Right atrium auricular region (tissue), 2 donors: Measurements from ENCODE around the gene TAS2R7. TPM values are rescaled to one million over a fixed set of nuclear protein-coding genes. Genes with fewer than 3 reads are reported as not detected.
"Not testable (repeated sequence)": the region's sequence is repeated elsewhere in the genome, so short reads cannot be mapped to it uniquely, and the experiment has no call there.

ENCODE experiments used
- DNase-seq: peaks from one replicate; pipeline ENCODE4 v3.0.0-alpha.2; 2019; ENCODE audit warnings: low spot score
- H3K27ac ChIP-seq, 2 donors: fragments of 200-600 bp; sonication (generic); 1 replicate in 1 of 2; 2 replicates in 1 of 2; pipeline ENCODE4 v1.5.1; 2016 to 2019
- H3K27me3 ChIP-seq, 2 donors: fragments of 200-600 bp; sonication (generic); one replicate each; pipeline versions ENCODE4 v1.5.1 to v1.6.0; 2017 to 2019
- H3K36me3 ChIP-seq: fragments of 200-600 bp; sonication (generic); one replicate; pipeline ENCODE4 v1.5.1; 2016
- H3K4me1 ChIP-seq, 2 donors: fragments of 200-600 bp; sonication (generic); one replicate each; pipeline versions ENCODE4 v1.5.1 to v1.6.0; 2017 to 2019
- H3K4me3 ChIP-seq, 2 donors: fragments of 200-600 bp; sonication (generic); 1 replicate in 1 of 2; 2 replicates in 1 of 2; pipeline ENCODE4 v1.5.1; 2017 to 2019; ENCODE audit warnings: mild to moderate bottlenecking in 1 of 2, moderate library complexity in 1 of 2
- H3K9me3 ChIP-seq, 2 donors: fragments of 200-600 bp; sonication (generic); one replicate each; pipeline ENCODE4 v1.5.1; 2019
- total RNA-seq, 2 donors: library from RNA; depleted of rRNA; stranded (reverse); fragments of >200 nt; gene quantifications; one replicate each; pipeline ENCODE4 v1.1.0, GENCODE V29; 2016
- TF ChIP-seq, protein P1 (sequence below), 2 donors: fragments of 200-600 bp; sonication (generic); IDR thresholded peaks; one replicate each; pipeline ENCODE4 v1.5.1; 2019; ENCODE audit warnings: antibody characterized with exemption in 2 of 2

TAS2R7 gene
- total RNA-seq, 2 donors from 2014 or later: not detected

- Histone ChIP-seq H3K4me1 (no peaks in the 10 kb centered on the region), H3K4me3 (no peak within 1 kb of the TSS), H3K27ac (no peak within 1 kb of the TSS), H3K36me3 (no peaks in the 10 kb centered on the region), H3K9me3 (no peaks in the 10 kb centered on the region), H3K27me3 (no peaks in the 10 kb centered on the region)
- DNase-seq: no peak
- TF ChIP-seq, protein P1, sequence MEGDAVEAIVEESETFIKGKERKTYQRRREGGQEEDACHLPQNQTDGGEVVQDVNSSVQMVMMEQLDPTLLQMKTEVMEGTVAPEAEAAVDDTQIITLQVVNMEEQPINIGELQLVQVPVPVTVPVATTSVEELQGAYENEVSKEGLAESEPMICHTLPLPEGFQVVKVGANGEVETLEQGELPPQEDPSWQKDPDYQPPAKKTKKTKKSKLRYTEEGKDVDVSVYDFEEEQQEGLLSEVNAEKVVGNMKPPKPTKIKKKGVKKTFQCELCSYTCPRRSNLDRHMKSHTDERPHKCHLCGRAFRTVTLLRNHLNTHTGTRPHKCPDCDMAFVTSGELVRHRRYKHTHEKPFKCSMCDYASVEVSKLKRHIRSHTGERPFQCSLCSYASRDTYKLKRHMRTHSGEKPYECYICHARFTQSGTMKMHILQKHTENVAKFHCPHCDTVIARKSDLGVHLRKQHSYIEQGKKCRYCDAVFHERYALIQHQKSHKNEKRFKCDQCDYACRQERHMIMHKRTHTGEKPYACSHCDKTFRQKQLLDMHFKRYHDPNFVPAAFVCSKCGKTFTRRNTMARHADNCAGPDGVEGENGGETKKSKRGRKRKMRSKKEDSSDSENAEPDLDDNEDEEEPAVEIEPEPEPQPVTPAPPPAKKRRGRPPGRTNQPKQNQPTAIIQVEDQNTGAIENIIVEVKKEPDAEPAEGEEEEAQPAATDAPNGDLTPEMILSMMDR (IDR thresholded peaks at IDR 0.05): no peak
Observed at GRCh38 chr12:10807186-10807585, 4.8 kb upstream of the TAS2R7 start, which contains the start of gene TAS2R8. Gene TAS2R8, minus strand, starts transcription at chr12:10807286. Its CDS starts 306 bp downstream, at chr12:10806980.

DNA sequence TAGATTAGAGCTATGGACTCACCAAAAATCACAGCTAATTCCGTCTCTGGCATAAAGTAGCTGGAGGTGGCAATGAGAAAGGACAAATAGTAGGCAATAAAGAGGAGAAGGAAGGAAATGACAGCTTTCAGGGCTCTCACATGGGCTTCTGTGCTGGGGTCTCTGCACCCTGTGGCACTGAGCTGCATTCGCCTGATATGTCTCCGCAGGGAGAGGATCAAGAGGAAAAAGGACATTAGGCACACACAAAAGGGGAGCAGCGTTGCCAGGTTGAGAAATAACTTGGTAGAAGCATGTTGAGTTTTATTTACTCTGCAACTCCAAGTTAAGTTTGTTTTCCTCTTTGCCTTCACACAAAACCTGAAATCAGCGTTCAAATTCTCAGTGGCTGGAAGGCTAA lies 686 bp downstream of the TAS2R7 start:
- H3K36me3 ChIP-seq: no peaks in the 10 kb centered on the region
- TF ChIP-seq, protein P1 (IDR thresholded peaks at IDR 0.05): no peak
- no peak for DNase-seq
- no peak overlapping the region for H3K27ac ChIP-seq
- no peaks in the 10 kb centered on the region for H3K27me3 ChIP-seq
- no peak overlapping the region for H3K4me3 ChIP-seq
- no peaks in the 10 kb centered on the region for H3K9me3 ChIP-seq
- no peaks in the 10 kb centered on the region for H3K4me1 ChIP-seq

DNA sequence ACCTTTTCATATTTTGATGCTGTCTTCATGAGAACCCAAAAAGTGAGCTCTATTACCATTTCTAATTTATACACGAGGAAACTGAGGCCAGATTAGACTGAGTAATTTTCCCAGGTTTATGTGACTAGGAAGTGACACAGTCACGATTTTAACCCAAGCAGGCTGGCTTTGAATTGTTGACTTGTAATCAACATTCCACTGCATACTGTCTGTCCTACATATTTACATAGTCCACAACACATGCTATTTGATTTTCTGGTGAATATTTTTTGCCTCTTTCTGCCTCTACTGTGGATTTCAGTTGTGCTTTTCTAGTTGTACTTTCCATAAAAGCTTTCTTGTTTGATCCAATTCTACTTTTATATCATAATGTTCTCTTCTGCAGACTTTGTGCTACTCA lies 8.2 kb downstream of the TAS2R7 start:
- no peak overlapping the region for H3K27ac ChIP-seq
- no peaks in the 10 kb centered on the region for H3K27me3 ChIP-seq
- H3K4me3 ChIP-seq: no peak overlapping the region
- no peak for DNase-seq
- H3K4me1 ChIP-seq: no peaks in the 10 kb centered on the region
- H3K9me3 ChIP-seq: no peaks in the 10 kb centered on the region
- no peaks in the 10 kb centered on the region for H3K36me3 ChIP-seq
- TF ChIP-seq, protein P1 (IDR thresholded peaks at IDR 0.05): no peak

DNA sequence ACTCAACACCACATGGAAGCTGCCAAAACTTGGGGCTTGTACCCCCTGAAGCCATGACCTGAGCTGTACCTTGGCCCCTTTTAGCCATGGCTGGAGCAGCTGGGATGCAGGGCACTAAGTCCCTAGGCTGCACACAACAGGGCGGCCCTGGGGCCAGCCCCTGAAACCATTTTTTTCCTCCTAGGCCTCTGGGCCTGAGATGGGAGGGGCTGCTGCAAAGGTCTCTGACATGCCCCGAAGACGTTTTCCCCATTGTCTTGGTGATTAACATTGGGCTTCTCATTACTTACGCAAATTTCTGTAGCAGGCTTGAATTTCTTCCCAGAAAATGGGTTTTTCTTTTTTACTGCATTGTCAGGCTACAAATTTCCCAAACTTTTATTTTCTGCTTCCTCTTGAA lies 10.7 kb downstream of the TAS2R7 start:
- not testable (repeated sequence) for H3K27me3 ChIP-seq, H3K36me3 ChIP-seq, DNase-seq, H3K27ac ChIP-seq, H3K9me3 ChIP-seq, H3K4me3 ChIP-seq, H3K4me1 ChIP-seq

DNA sequence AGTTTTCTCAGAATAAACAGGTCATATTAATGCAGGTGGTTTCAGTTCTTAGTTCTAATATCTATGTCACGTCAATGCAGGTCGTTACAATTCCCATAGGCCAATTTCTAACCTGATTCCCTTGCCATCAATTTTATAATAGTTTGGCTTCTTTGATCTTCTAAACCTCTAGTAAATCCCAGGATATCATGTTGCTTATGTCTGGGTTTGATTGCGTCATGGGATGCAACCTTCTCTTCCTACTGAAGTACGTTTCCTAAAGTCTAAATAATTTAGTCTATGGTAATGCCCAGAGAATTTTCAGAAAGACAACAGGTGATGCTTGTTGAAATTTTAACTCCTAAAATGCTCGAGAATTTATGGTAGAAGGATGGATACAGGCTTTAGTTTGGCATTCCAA lies 19.2 kb downstream of the TAS2R7 start:
- H3K36me3 ChIP-seq: no peaks in the 10 kb centered on the region
- TF ChIP-seq, protein P1 (IDR thresholded peaks at IDR 0.05): no peak
- no peak overlapping the region for H3K4me3 ChIP-seq
- H3K27me3 ChIP-seq: no peaks in the 10 kb centered on the region
- no peak for DNase-seq
- H3K9me3 ChIP-seq: no peaks in the 10 kb centered on the region
- no peaks in the 10 kb centered on the region for H3K4me1 ChIP-seq
- no peak overlapping the region for H3K27ac ChIP-seq

- TF ChIP-seq, protein P1 (IDR thresholded peaks at IDR 0.05): no peak
- DNase-seq: no peak
- H3K27ac ChIP-seq: no peak overlapping the region
- no peak overlapping the region for H3K4me3 ChIP-seq
- no peaks in the 10 kb centered on the region for H3K9me3 ChIP-seq
- H3K4me1 ChIP-seq: no peaks in the 10 kb centered on the region
- H3K27me3 ChIP-seq: no peaks in the 10 kb centered on the region
- H3K36me3 ChIP-seq: no peaks in the 10 kb centered on the region
Observed at GRCh38 chr12:10779103-10779502, 23.3 kb downstream of the TAS2R7 start.
